ENCODE data around the gene N4BP2. TPM values are rescaled to one million over a fixed set of nuclear protein-coding genes. Genes with fewer than 3 reads are reported as not detected.

Gene N4BP2
- total RNA-seq, 1 donor from 2014 or later: 5.8 TPM

- no peak for TF ChIP-seq CTCF (conservative IDR thresholded peaks at IDR 0.05; ENCODE audit: low read depth, low read length)
- DNase-seq (ENCODE audit: low read depth): no peak
- H3K4me3 ChIP-seq (ENCODE audit: low read depth, low read length): no peak overlapping the region
Measured at GRCh38 chr4:40182001-40182400, 125.4 kb downstream of the N4BP2 start.

- H3K4me3 ChIP-seq (ENCODE audit: low read depth, low read length): no peak overlapping the region
- DNase-seq (ENCODE audit: low read depth): no peak
- no peak for TF ChIP-seq CTCF (conservative IDR thresholded peaks at IDR 0.05; ENCODE audit: low read depth, low read length)
Measured at GRCh38 chr4:40182954-40183353, 126.3 kb downstream of the N4BP2 start.

- no peak overlapping the region for H3K4me3 ChIP-seq (ENCODE audit: low read depth, low read length)
- no peak for DNase-seq (ENCODE audit: low read depth)
- TF ChIP-seq CTCF (conservative IDR thresholded peaks at IDR 0.05; ENCODE audit: low read depth, low read length): no peak
Measured at GRCh38 chr4:40183615-40184411, 127.2 kb downstream of the N4BP2 start.

- no peak overlapping the region for H3K4me3 ChIP-seq (ENCODE audit: low read depth, low read length)
- TF ChIP-seq CTCF (conservative IDR thresholded peaks at IDR 0.05; ENCODE audit: low read depth, low read length): no peak
- no peak for DNase-seq (ENCODE audit: low read depth)
Measured at GRCh38 chr4:40185830-40186664, 129.4 kb downstream of the N4BP2 start.

- no peak overlapping the region for H3K4me3 ChIP-seq (ENCODE audit: low read depth, low read length)
- DNase-seq (ENCODE audit: low read depth): no peak
- no peak for TF ChIP-seq CTCF (conservative IDR thresholded peaks at IDR 0.05; ENCODE audit: low read depth, low read length)
Measured at GRCh38 chr4:40186665-40187014, 130.0 kb downstream of the N4BP2 start.

- H3K4me3 ChIP-seq (ENCODE audit: low read depth, low read length): no peak overlapping the region
- no peak for TF ChIP-seq CTCF (conservative IDR thresholded peaks at IDR 0.05; ENCODE audit: low read depth, low read length)
- no peak for DNase-seq (ENCODE audit: low read depth)
Measured at GRCh38 chr4:40187386-40187906, 130.8 kb downstream of the N4BP2 start.

Measured in epithelial cell of proximal tubule (primary cell).